Stimulated activated CD4-positive, alpha-beta T cell treated with anti-CD3 and anti-CD28 coated beads, Interleukin-1b, Interleukin-23, amount 100 ng/mL, for 48 hours (primary cell): ENCODE results near the gene SPOCK2.

ENCODE experiments used
- DNase-seq: peaks from one replicate; pipeline ENCODE4 v3.0.0-alpha.2; 2020

The SPOCK2 gene

GRCh38 chr10:72086466-72087391 lies 1.6 kb downstream of the SPOCK2 start:
- DNase-seq = peak; percentile 54

- DNase-seq = no peak
Observed at GRCh38 chr10:72085864-72086465, 2.4 kb downstream of the SPOCK2 start.

GRCh38 chr10:72085166-72085565 lies 3.2 kb downstream of the SPOCK2 start:
- no peak for DNase-seq

GRCh38 chr10:72083790-72084459 lies 4.4 kb downstream of the SPOCK2 start:
- DNase-seq = peak; percentile 64

GRCh38 chr10:72082856-72083789 lies 5.2 kb downstream of the SPOCK2 start:
- no peak for DNase-seq

GRCh38 chr10:72081772-72082590 lies 6.4 kb downstream of the SPOCK2 start:
- DNase-seq = no peak

GRCh38 chr10:72081210-72081609 lies 7.1 kb downstream of the SPOCK2 start:
- no peak for DNase-seq

GRCh38 chr10:72080042-72080975 lies 8.0 kb downstream of the SPOCK2 start:
- DNase-seq = no peak

- peak; percentile 41 for DNase-seq
Observed at GRCh38 chr10:72079356-72079755, 9.0 kb downstream of the SPOCK2 start.

GRCh38 chr10:72077275-72077990 lies 10.9 kb downstream of the SPOCK2 start:
- no peak for DNase-seq

GRCh38 chr10:72076756-72077155 lies 11.6 kb downstream of the SPOCK2 start:
- DNase-seq = no peak

- no peak for DNase-seq
Observed at GRCh38 chr10:72075376-72076115, 12.8 kb downstream of the SPOCK2 start.

GRCh38 chr10:72074574-72075375 lies 13.6 kb downstream of the SPOCK2 start:
- no peak for DNase-seq

- no peak for DNase-seq
Observed at GRCh38 chr10:72073708-72074573, 14.4 kb downstream of the SPOCK2 start.

GRCh38 chr10:72072639-72073038 lies 15.7 kb downstream of the SPOCK2 start:
- no peak for DNase-seq

GRCh38 chr10:72072046-72072445 lies 16.3 kb downstream of the SPOCK2 start:
- no peak for DNase-seq
